Upper lobe of left lung (tissue), 4 donors: ENCODE data around the gene BATF.

Source experiments
- CTCF ChIP-seq, 6 experiments: fragments of 450-650 bp in 4 of 6; fragments of 200-600 bp in 2 of 6; sonication (generic) in 2 of 6; IDR thresholded peaks; one replicate each; pipeline ENCODE4 v1.5.1; 2016 to 2019; ENCODE audit warnings: antibody characterized with exemption in 6 of 6
- POLR2A ChIP-seq, 4 donors: fragments of 450-650 bp; IDR thresholded peaks; one replicate each; pipeline ENCODE4 v1.5.1; 2016 to 2017; ENCODE audit warnings: antibody characterized with exemption in 4 of 4, mild to moderate bottlenecking in 2 of 4

DNA sequence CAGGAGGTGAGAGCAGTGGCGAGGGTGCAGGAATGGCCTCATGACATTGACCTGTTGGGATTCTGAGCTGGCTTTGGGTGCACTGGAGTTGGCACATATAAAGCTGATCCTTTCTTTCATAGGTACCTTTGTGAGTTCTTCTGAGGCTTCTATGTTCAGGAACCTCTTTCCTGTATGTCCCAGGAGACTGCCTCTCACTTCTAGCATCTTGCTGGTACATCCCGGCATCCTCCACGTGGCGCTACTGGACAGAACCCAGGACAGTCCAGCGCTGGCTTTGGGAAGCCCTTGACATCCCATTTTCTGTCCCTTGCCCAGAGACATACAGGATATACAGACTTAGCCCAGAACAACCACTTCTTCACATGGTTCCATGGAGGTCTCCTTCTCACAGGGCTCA lies 44.4 kb upstream of the BATF start:
- no peak for TF ChIP-seq CTCF (IDR thresholded peaks at IDR 0.05)
- TF ChIP-seq POLR2A (IDR thresholded peaks at IDR 0.05): no peak
